HG03558 (cell line): Measurements from ENCODE around the gene C1orf21.
"Not testable (repeated sequence)": the region's sequence is repeated elsewhere in the genome, so short reads cannot be mapped to it uniquely, and the experiment has no call there.

Experiments
- ATAC-seq: cut with Tn5 transposase; IDR thresholded peaks from one replicate; pipeline ENCODE4 v1.9.1; 2021; ENCODE audit warnings: moderate number of reproducible peaks; ENCODE audit not compliant: unreplicated experiment; ENCODE audit errors: extremely low read depth

Gene C1orf21

GRCh38 chr1:184582411-184582810, 195.6 kb downstream of the C1orf21 start:
- ATAC-seq: no peak

GRCh38 chr1:184583849-184584248, 197.0 kb downstream of the C1orf21 start:
- no peak for ATAC-seq

- ATAC-seq: no peak
Measured at GRCh38 chr1:184588701-184589100, 201.9 kb downstream of the C1orf21 start.

- no peak for ATAC-seq
Measured at GRCh38 chr1:184590163-184590750, 203.4 kb downstream of the C1orf21 start.

- ATAC-seq: no peak
Measured at GRCh38 chr1:184593597-184593996, 206.8 kb downstream of the C1orf21 start.

GRCh38 chr1:184595596-184595995, 208.8 kb downstream of the C1orf21 start:
- no peak for ATAC-seq

GRCh38 chr1:184596950-184597645, 210.3 kb downstream of the C1orf21 start:
- no peak for ATAC-seq

GRCh38 chr1:184597650-184598357, 211.0 kb downstream of the C1orf21 start:
- ATAC-seq: no peak

GRCh38 chr1:184598403-184599193, 211.8 kb downstream of the C1orf21 start:
- no peak for ATAC-seq

- ATAC-seq: no peak
Measured at GRCh38 chr1:184604152-184604900, 217.5 kb downstream of the C1orf21 start.

- no peak for ATAC-seq
Measured at GRCh38 chr1:184605941-184606340, 219.1 kb downstream of the C1orf21 start.

GRCh38 chr1:184606786-184607185, 220.0 kb downstream of the C1orf21 start:
- no peak for ATAC-seq

GRCh38 chr1:184608581-184608980, 221.8 kb downstream of the C1orf21 start:
- ATAC-seq: no peak

GRCh38 chr1:184608990-184609389, 222.2 kb downstream of the C1orf21 start:
- no peak for ATAC-seq

- no peak for ATAC-seq
Measured at GRCh38 chr1:184610876-184611595, 224.2 kb downstream of the C1orf21 start.

- ATAC-seq: not testable (repeated sequence)
Measured at GRCh38 chr1:184612229-184612628, 225.4 kb downstream of the C1orf21 start.

GRCh38 chr1:184614667-184615066, 227.8 kb downstream of the C1orf21 start:
- no peak for ATAC-seq

GRCh38 chr1:184615301-184615700, 228.5 kb downstream of the C1orf21 start:
- ATAC-seq: no peak

GRCh38 chr1:184616504-184616903, 229.7 kb downstream of the C1orf21 start:
- ATAC-seq: no peak
